Ovary (tissue), 3 donors: ENCODE results near the gene SLC36A2.

Source experiments
- POLR2A ChIP-seq: fragments of 450-650 bp; IDR thresholded peaks from one replicate; pipeline ENCODE4 v1.6.1; 2017; ENCODE audit warnings: antibody characterized with exemption, mild to moderate bottlenecking, moderate library complexity
- TF ChIP-seq, protein P1 (sequence below), 3 donors: fragments of 450-650 bp in 2 of 3; fragments of 200-600 bp in 1 of 3; IDR thresholded peaks; one replicate each; pipeline versions ENCODE4 v1.5.1 to v1.8.0; 2016 to 2022; ENCODE audit warnings: antibody characterized with exemption in 3 of 3, mild to moderate bottlenecking in 1 of 3
- donor health status: DM: no; HTN: no; CAD: no.

DNA sequence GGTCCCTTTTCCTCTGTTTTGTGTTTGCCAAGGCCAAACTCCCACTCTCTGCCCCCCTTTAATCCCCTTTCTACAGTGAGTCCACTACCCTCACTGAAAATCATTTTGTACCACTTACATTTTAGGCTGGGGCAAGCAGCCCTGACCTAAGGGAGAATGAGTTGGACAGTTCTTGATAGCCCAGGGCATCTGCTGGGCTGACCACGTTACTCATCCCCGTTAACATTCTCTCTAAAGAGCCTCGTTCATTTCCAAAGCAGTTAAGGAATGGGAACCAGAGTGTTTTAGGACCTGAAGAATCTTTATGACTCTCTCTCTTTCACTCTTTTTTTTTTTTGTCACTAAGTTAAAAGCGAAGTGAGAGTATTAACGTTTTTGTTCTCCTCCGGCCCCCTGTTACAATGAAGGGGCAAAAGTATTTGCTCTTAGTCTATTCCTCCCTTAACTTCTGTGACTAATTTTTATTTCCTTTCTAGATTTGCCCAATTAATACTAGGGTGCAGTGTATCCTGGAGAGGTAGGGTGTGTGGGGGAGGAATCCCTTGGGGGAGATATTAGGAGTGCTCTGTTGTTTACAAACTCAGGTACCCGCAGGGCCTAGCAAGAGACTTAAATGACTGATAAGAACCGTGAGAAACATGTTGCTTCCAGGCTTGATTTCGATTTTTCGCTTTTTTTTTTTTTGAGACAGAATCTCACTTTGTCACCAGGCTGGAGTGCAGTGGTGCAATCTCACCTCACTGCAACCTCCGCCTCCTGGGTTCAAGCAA lies 79.7 kb downstream of the SLC36A2 start:
- TF ChIP-seq, protein P1, sequence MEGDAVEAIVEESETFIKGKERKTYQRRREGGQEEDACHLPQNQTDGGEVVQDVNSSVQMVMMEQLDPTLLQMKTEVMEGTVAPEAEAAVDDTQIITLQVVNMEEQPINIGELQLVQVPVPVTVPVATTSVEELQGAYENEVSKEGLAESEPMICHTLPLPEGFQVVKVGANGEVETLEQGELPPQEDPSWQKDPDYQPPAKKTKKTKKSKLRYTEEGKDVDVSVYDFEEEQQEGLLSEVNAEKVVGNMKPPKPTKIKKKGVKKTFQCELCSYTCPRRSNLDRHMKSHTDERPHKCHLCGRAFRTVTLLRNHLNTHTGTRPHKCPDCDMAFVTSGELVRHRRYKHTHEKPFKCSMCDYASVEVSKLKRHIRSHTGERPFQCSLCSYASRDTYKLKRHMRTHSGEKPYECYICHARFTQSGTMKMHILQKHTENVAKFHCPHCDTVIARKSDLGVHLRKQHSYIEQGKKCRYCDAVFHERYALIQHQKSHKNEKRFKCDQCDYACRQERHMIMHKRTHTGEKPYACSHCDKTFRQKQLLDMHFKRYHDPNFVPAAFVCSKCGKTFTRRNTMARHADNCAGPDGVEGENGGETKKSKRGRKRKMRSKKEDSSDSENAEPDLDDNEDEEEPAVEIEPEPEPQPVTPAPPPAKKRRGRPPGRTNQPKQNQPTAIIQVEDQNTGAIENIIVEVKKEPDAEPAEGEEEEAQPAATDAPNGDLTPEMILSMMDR (IDR thresholded peaks at IDR 0.05) = no peak
- TF ChIP-seq POLR2A = no peak
